CD4-positive, alpha-beta T cell treated with Interferon gamma for 1 hour (primary cell): ENCODE measurements around the gene SAG.

Experiments used
- DNase-seq: peaks from one replicate; pipeline ENCODE4 v3.0.0-alpha.2; 2020

Gene SAG

GRCh38 chr2:233307565-233307964 is at the start of gene SAG:
TSS of gene SAG (plus strand) at chr2:233307816. CDS start at chr2:233309190, 1,374 bp downstream.
- DNase-seq: no peak

GRCh38 chr2:233258211-233258610 is 49.4 kb upstream of the SAG start:
- no peak for DNase-seq

- no peak for DNase-seq
These were observed 47.9 kb upstream of the SAG start for GRCh38 chr2:233259730-233260129.

- no peak for DNase-seq
These were observed 47.0 kb upstream of the SAG start for GRCh38 chr2:233260661-233261060.

- no peak for DNase-seq
These were observed 45.6 kb upstream of the SAG start for GRCh38 chr2:233261819-233262555.

GRCh38 chr2:233262562-233262961 is 45.1 kb upstream of the SAG start:
- no peak for DNase-seq

GRCh38 chr2:233263045-233263570 is 44.5 kb upstream of the SAG start:
- DNase-seq: no peak

GRCh38 chr2:233264667-233265066 is 42.9 kb upstream of the SAG start:
- no peak for DNase-seq

- no peak for DNase-seq
These were observed 41.7 kb upstream of the SAG start for GRCh38 chr2:233265899-233266431.

GRCh38 chr2:233266481-233266880 is 41.1 kb upstream of the SAG start:
- no peak for DNase-seq

- DNase-seq: peak; percentile 88
These were observed 39.9 kb upstream of the SAG start for GRCh38 chr2:233267516-233268245.

- DNase-seq: peak; percentile 3
These were observed 37.2 kb upstream of the SAG start for GRCh38 chr2:233270366-233270765.

- DNase-seq: no peak
These were observed 36.7 kb upstream of the SAG start for GRCh38 chr2:233270951-233271350.

GRCh38 chr2:233271693-233272092 is 35.9 kb upstream of the SAG start:
- no peak for DNase-seq

GRCh38 chr2:233273120-233273519 is 34.5 kb upstream of the SAG start:
- DNase-seq: no peak

GRCh38 chr2:233275223-233275622 is 32.4 kb upstream of the SAG start:
- no peak for DNase-seq

- no peak for DNase-seq
These were observed 28.7 kb upstream of the SAG start for GRCh38 chr2:233278921-233279320.

GRCh38 chr2:233280114-233280693 is 27.4 kb upstream of the SAG start:
- no peak for DNase-seq

GRCh38 chr2:233281553-233281952 is 26.1 kb upstream of the SAG start:
- DNase-seq: no peak

GRCh38 chr2:233281992-233282603 is 25.5 kb upstream of the SAG start:
- no peak for DNase-seq

GRCh38 chr2:233285921-233286320 is 21.7 kb upstream of the SAG start:
- no peak for DNase-seq

GRCh38 chr2:233287871-233288270 is 19.7 kb upstream of the SAG start:
- no peak for DNase-seq

- no peak for DNase-seq
These were observed 19.0 kb upstream of the SAG start for GRCh38 chr2:233288663-233289062.
